Testis (tissue), 3 donors: ENCODE measurements around the gene ACER2. TPM values are rescaled to one million over a fixed set of nuclear protein-coding genes. Genes with fewer than 3 reads are reported as not detected.

ENCODE experiments used
- DNase-seq: peaks from one replicate; pipeline ENCODE4 v3.0.0-alpha.2; 2019
- H3K27ac ChIP-seq, 2 donors: fragments of 200-600 bp; sonication (generic); one replicate each; pipeline ENCODE4 v1.5.1; 2019
- H3K27me3 ChIP-seq: fragments of 200-600 bp; sonication (generic); one replicate; pipeline ENCODE4 v1.5.1; 2019
- H3K36me3 ChIP-seq: fragments of 200-600 bp; sonication (generic); one replicate; pipeline ENCODE4 v1.5.1; 2017; ENCODE audit warnings: low read depth; ENCODE audit errors: missing control alignments
- H3K4me1 ChIP-seq: fragments of 200-600 bp; sonication (generic); one replicate; pipeline ENCODE4 v1.5.1; 2019
- H3K4me3 ChIP-seq, 2 donors: fragments of 200-600 bp; sonication (generic); one replicate each; pipeline ENCODE4 v1.5.1; 2017 to 2019
- H3K9me3 ChIP-seq: fragments of 200-600 bp; sonication (generic); one replicate; pipeline ENCODE4 v1.5.1; 2017
- CTCF ChIP-seq, 3 experiments: fragments of 450-650 bp in 2 of 3; fragments of 200-600 bp in 1 of 3; sonication (generic) in 1 of 3; IDR thresholded peaks; one replicate each; pipeline ENCODE4 v1.5.1; 2016 to 2019; ENCODE audit warnings: antibody characterized with exemption in 3 of 3, mild to moderate bottlenecking in 2 of 3, moderate library complexity in 1 of 3
- POLR2A ChIP-seq: fragments of 450-650 bp; IDR thresholded peaks from one replicate; pipeline ENCODE4 v1.6.1; 2017; ENCODE audit warnings: antibody characterized with exemption, mild to moderate bottlenecking, moderate library complexity
- WGBS, 2 donors: methylation state at CpG; one replicate each; pipeline ENCODE4 v1.1.5; 2018; 5-methylcytosine and 5-hydroxymethylcytosine counted together
- intact Hi-C: fragments of 100-400 bp; cut with DNase I; formaldehyde crosslinking; loops from one replicate; pipeline ENCODE4 v1.15.1; 2023; ENCODE audit warnings: low total_unique reads
- polyA plus RNA-seq: library from polyadenylated mRNA; stranded (reverse); fragments of 350-450 nt; fragmentation: Illumina TruSeq; extraction: RNeasy Lipid Tissue Mini Kit (QIAGEN cat#74804); gene quantifications from one replicate; pipeline ENCODE4 v1.2.3, GENCODE V29; 2014; ENCODE audit warnings: low read depth, low replicate concordance; ENCODE audit not compliant: insufficient read depth
- total RNA-seq, 2 donors: library from RNA; depleted of rRNA; stranded (reverse); fragments of >200 nt; gene quantifications; one replicate each; pipeline ENCODE4 v1.2.3, GENCODE V29; 2016

Gene ACER2
- total and polyA plus RNA-seq, 3 donors from 2014 or later = 3.8 to 5.5 (median 4.4) TPM

- intact Hi-C loops = no loop called here
- H3K36me3 ChIP-seq = no peaks in the 10 kb centered on the region
- no peak for TF ChIP-seq POLR2A
- no peaks in the 10 kb centered on the region for H3K27me3 ChIP-seq
- DNase-seq = no peak
- no peak overlapping the region for H3K4me3 ChIP-seq
- 77 to 80% methylated on average over 4 of the region's 4 CpGs for WGBS, 2 donors
- no peaks in the 10 kb centered on the region for H3K4me1 ChIP-seq
- no peaks in the 10 kb centered on the region for H3K9me3 ChIP-seq
- no peak overlapping the region for H3K27ac ChIP-seq
These were observed 84.0 kb downstream of the ACER2 start for GRCh38 chr9:19492775-19493173.

- peak; percentile 30 to 72 (median 66) for TF ChIP-seq CTCF (IDR thresholded peaks at IDR 0.05)
- TF ChIP-seq POLR2A = no peak
- Histone ChIP-seq H3K27ac (no peak overlapping the region), H3K36me3 (no peaks in the 10 kb centered on the region), H3K9me3 (no peaks in the 10 kb centered on the region), H3K4me3 (peak overlapping the region in 1 of 2 donors; percentile 12), H3K27me3 (no peaks in the 10 kb centered on the region), H3K4me1 (no peaks in the 10 kb centered on the region)
- DNase-seq = peak; percentile 58
- 7% methylated on average over 19 of the region's 19 CpGs for WGBS, 2 donors
- intact Hi-C loops = no loop called here
These were observed 84.5 kb downstream of the ACER2 start for GRCh38 chr9:19493174-19493811.

- no peaks in the 10 kb centered on the region for H3K27me3 ChIP-seq
- no peak overlapping the region for H3K27ac ChIP-seq
- H3K36me3 ChIP-seq = no peaks in the 10 kb centered on the region
- no peak for TF ChIP-seq CTCF (IDR thresholded peaks at IDR 0.05)
- TF ChIP-seq POLR2A = no peak
- H3K9me3 ChIP-seq = no peaks in the 10 kb centered on the region
- DNase-seq = no peak
- H3K4me1 ChIP-seq = no peaks in the 10 kb centered on the region
- intact Hi-C loops = no loop called here
- 68 to 81% methylated on average over 2 of the region's 2 CpGs for WGBS, 2 donors
- no peak overlapping the region for H3K4me3 ChIP-seq
These were observed 85.1 kb downstream of the ACER2 start for GRCh38 chr9:19493876-19494275.

- 73 to 80% methylated on average over 9 of the region's 9 CpGs for WGBS, 2 donors
- no peak for DNase-seq
- no peaks in the 10 kb centered on the region for H3K9me3 ChIP-seq
- H3K27me3 ChIP-seq = no peaks in the 10 kb centered on the region
- TF ChIP-seq CTCF (IDR thresholded peaks at IDR 0.05) = no peak
- no peak for TF ChIP-seq POLR2A
- intact Hi-C loops = no loop called here
- H3K4me1 ChIP-seq = no peaks in the 10 kb centered on the region
- H3K36me3 ChIP-seq = no peaks in the 10 kb centered on the region
- no peak overlapping the region for H3K27ac ChIP-seq
- H3K4me3 ChIP-seq = no peak overlapping the region
These were observed 86.6 kb downstream of the ACER2 start for GRCh38 chr9:19495186-19496028.

GRCh38 chr9:19496321-19497050, 87.7 kb downstream of the ACER2 start:
- Histone ChIP-seq H3K4me3 (no peak overlapping the region), H3K27me3 (no peaks in the 10 kb centered on the region), H3K36me3 (no peaks in the 10 kb centered on the region), H3K9me3 (no peaks in the 10 kb centered on the region), H3K27ac (no peak overlapping the region), H3K4me1 (no peaks in the 10 kb centered on the region)
- no peak for TF ChIP-seq POLR2A
- TF ChIP-seq CTCF (IDR thresholded peaks at IDR 0.05) = no peak
- DNase-seq = no peak
- intact Hi-C loops = no loop called here
- 57 to 67% methylated on average over 5 of the region's 5 CpGs for WGBS, 2 donors
